NCI-H345 treated with DMSO at 0.1 percent for 48 hours (cell line): Measurements from ENCODE around the gene XPR1.
"Not testable (repeated sequence)": the region's sequence is repeated elsewhere in the genome, so short reads cannot be mapped to it uniquely, and the experiment has no call there.

Source experiments
- DNase-seq: peaks from one replicate; lab custom pipeline; 2025; ENCODE audit not compliant: unreplicated experiment; lab: John Stamatoyannopoulos, UW

Gene XPR1

GRCh38 chr1:180777072-180777689 lies 145.4 kb downstream of the XPR1 start:
- no peak for DNase-seq

DNA sequence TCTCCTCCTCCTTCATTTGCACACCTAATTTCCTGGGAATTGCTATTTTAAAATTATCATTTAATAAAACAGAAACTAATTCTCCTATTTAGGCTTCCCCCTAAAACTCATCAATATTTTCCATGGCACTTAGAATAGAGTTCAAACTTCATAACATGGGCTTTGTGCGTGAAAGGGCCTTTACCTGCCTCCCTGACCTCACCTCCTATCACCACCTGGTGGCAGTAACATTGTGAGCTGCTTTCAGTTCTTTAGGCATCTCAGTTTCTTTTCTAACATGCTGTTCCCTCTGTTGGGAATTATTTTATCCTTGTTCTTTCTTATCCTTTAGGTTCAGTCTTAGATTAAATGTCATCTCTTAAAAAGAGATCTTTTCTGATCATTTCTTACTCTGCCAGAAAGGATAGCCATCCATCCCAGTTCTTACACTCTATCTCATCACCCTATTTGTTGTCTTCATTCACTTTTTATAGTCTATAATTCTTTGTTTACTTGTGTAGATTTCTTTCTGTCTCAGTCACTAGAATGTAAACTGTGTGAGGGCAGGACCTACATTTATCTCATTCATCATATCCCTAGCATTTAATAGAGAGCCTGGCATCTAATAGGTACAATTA lies 147.1 kb downstream of the XPR1 start:
- no peak for DNase-seq

GRCh38 chr1:180779584-180779983 lies 147.8 kb downstream of the XPR1 start:
- DNase-seq = no peak

DNA sequence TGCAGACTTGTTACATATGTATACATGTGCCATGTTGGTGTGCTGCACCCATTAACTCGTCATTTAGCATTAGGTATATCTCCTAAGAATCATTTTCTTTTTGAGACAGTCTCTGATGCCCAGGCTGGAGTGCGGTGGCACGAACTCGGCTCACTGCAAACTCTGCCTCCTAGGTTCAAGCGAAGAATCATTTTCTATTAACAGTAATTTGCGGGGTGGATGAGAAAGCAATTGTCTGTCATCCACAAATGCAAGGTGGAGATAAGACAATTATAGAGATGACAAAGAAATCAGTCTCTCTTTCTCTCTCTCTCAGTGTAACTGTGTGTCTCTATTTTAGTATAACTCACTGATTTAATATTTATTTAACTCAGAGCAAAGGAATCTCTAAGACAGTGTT lies 149.9 kb downstream of the XPR1 start:
- DNase-seq = no peak

DNA sequence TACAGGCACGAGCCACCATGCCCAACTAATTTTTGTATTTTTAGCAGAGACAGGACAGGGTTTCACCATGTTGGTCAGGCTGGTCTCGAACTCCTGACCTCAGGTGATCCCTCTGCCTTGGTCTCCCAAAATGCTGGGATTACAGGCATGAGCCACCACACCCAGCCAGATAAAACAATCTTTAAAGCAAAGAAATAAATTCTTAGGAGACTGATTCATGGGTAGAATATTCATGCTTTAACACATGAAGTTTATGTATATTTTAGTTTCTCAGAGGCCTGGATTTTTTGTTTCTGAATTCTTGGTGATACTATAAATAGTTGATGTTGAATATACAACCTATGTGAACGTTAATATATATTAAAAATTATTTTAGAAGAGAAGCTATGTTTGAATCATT lies 153.5 kb downstream of the XPR1 start:
- no peak for DNase-seq

DNA sequence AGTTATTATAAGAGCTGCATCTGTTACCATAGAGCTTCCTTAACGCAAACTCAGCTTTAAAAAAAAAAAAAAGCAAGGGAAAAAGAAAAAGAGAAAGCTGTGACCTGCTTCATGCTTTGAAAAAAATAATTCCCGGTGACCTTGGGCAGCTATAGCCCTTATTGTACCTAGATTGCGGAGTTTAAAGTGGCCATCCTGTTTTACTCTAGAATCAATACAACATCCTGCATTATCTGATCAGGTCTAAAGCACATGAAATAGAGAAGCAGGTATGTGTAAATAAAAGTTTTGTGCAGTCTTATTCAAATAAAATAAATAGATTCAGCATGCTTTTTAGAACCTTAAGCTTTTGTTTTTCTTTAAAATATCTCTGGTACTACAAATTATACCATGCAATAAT lies 154.1 kb downstream of the XPR1 start:
- no peak for DNase-seq

DNA sequence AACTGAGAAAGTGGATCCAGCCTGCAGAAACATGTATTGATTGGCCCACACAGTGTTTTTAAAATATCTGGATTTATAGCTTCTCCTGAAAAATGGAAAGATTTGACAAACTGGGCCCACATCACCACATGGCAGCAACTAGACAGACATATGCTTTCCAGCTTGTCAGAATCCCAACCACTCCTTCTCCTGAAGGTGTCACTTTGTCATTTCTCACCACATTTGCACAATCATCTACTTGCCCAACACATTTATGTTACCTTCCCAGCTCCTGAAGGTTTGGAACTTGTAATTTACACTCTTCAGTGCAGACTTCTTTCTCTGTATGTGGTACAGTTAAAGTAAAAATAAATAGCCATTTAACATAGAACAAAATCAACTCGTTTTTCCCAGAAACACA lies 154.8 kb downstream of the XPR1 start:
- DNase-seq = no peak

GRCh38 chr1:180787628-180788307 lies 155.9 kb downstream of the XPR1 start:
- no peak for DNase-seq

GRCh38 chr1:180789460-180789859 lies 157.6 kb downstream of the XPR1 start:
- DNase-seq = no peak

- DNase-seq = not testable (repeated sequence)
Observed at GRCh38 chr1:180791152-180791551, 159.3 kb downstream of the XPR1 start.

- no peak for DNase-seq
Observed at GRCh38 chr1:180791806-180792205, 160.0 kb downstream of the XPR1 start.

- DNase-seq = no peak
Observed at GRCh38 chr1:180793451-180793850, 161.6 kb downstream of the XPR1 start.

GRCh38 chr1:180796897-180797640 lies 165.2 kb downstream of the XPR1 start:
- DNase-seq = no peak

DNA sequence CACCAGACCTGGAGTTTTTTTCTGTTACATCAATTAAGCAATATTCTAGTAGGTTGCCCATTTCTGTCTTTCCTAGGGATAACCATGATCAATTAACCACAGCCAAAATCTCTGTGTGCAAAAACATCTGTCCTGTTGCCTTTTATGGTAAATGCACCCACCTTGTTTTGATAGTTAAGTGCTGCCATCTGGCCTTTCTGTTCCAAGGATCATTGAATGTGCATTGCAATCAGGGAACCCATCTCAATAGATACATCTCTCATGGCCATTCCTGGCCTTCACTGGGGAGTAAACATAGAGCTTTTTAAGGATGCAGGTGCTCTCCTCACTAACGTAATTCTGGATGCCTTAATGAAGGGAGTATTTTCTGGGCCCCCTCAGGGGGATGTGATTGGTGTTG lies 169.1 kb downstream of the XPR1 start:
- DNase-seq = no peak

- no peak for DNase-seq
Observed at GRCh38 chr1:180802813-180803212, 171.0 kb downstream of the XPR1 start.

DNA sequence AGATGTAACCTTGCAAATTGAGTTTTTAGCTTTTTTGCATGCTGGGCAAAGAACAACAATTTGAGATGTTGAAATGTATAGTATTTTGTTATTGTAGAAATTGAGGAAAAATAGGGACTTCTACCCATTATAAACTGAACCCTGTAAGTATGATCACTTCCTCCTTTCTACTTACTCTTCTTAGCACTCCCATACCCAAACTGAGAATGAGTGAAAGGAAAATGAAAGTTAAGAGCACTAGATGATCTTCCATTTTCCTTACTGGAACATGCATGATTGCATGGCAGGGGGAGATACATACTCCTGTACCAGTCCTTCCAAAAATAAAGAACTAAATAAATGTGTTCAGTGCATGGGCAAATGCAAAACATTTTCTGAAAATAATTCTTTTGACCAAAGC lies 173.5 kb downstream of the XPR1 start:
- no peak for DNase-seq

DNA sequence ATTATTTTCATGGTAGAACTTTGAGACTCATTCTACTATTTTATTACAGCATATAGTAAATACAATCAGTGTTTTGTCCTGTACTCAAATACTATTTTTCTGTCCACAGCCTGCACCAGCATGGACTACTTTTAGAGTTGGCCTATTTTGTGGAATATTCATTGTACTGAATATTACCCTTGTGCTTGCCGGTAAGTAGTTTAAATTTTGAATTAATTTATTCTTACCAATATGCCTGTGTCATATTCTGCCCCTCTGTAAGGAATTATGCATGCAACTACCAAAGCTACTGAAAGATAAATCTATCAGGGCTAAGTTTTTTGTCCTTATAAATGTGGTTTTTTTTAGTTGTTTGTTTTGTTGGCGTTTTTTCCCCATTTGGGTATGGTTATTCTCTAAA lies 179.5 kb downstream of the XPR1 start:
- no peak for DNase-seq

GRCh38 chr1:180811886-180812285 lies 180.1 kb downstream of the XPR1 start:
- no peak for DNase-seq

- DNase-seq = no peak
Observed at GRCh38 chr1:180814258-180814657, 182.4 kb downstream of the XPR1 start.

- peak; percentile 76 for DNase-seq
Observed at GRCh38 chr1:180815188-180815587, 183.4 kb downstream of the XPR1 start.

- no peak for DNase-seq
Observed at GRCh38 chr1:180816132-180816531, 184.3 kb downstream of the XPR1 start.

DNA sequence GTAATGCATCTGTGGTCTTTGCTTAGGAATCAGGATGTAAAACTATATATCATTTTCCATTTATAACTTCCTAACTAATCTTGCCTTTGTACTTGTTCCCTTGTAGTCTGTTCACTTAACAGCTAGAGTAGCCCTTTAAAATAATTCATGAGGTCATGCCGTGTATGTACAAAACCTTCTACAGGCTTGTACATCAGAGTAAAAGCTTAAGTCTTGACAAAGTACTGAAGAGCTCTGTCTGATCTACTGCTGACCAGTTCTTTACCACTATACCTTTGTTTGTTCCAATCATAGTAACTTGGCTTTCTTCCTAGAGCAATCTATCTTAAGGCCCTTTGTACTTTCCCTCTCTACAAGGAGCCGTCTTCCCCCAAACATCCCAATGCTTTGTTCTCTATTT lies 190.1 kb downstream of the XPR1 start:
- no peak for DNase-seq
